IMR-90 (cell line): Measurements from ENCODE around the gene SLC5A1. TPM values are rescaled to one million over a fixed set of nuclear protein-coding genes. Genes with fewer than 3 reads are reported as not detected.

ENCODE experiments used
- ATAC-seq: fragments of 200-7000 bp; cut with Tn5 transposase; 2 replicates; pipeline ENCODE4 v1.9.1; 2020; ENCODE audit warnings: low read depth, mild to moderate bottlenecking, moderate library complexity
- BruUV-seq: library from RNA; stranded (reverse); fragments of 400-500 nt; replicated peaks from 2 replicates; lab custom pipeline; 2021; lab: Mats Ljungman, UMichigan
- CTCF ChIA-PET: fragments of 300-600 bp; formaldehyde crosslinking; extraction: SDS; loops from one replicate; lab custom pipeline; 2021; ENCODE audit warnings: antibody characterized with exemption; lab: Yijun Ruan, JAX
- POLR2A ChIA-PET: fragments of 300-600 bp; sonication (Branson Sonifier 250); formaldehyde crosslinking; loops from one replicate; lab custom pipeline; 2022; ENCODE audit warnings: antibody characterized with exemption; ENCODE audit not compliant: unreplicated experiment; lab: Charles Lee
- DNase-seq: peaks from one replicate; pipeline ENCODE4 v3.0.0; 2013
- H2AFZ ChIP-seq: replicated peaks from 2 replicates; pipeline ENCODE3; 2013; ENCODE audit warnings: low read length, mild to moderate bottlenecking; ENCODE audit not compliant: poor library complexity
- H2AK5ac ChIP-seq: 2 replicates; pipeline ENCODE4 v1.6.1; 2013; ENCODE audit warnings: low read depth, low read length, inconsistent platforms
- H2AK9ac ChIP-seq: replicated peaks from 2 replicates; pipeline ENCODE3; 2013; ENCODE audit warnings: mild to moderate bottlenecking, low read depth, low read length, moderate library complexity; ENCODE audit not compliant: poor library complexity
- H2BK120ac ChIP-seq: 2 replicates; pipeline ENCODE4 v1.6.1; 2013; ENCODE audit warnings: low read depth, low read length, inconsistent platforms
- H2BK15ac ChIP-seq: 3 replicates; pipeline ENCODE4 v1.6.1; 2013; ENCODE audit warnings: low read depth, low read length, inconsistent platforms
- H2BK20ac ChIP-seq: 2 replicates; pipeline ENCODE4 v1.6.1; 2013; ENCODE audit warnings: low read depth, mild to moderate bottlenecking, inconsistent platforms, low read length, moderate library complexity
- H2BK5ac ChIP-seq: 2 replicates; pipeline ENCODE4 v1.6.1; 2013; ENCODE audit warnings: mild to moderate bottlenecking, low read depth, low read length, inconsistent platforms; ENCODE audit not compliant: poor library complexity, severe bottlenecking
- H3K14ac ChIP-seq: replicated peaks from 2 replicates; pipeline ENCODE4 v1.6.1; 2013; ENCODE audit warnings: low read depth, low read length, inconsistent platforms
- H3K18ac ChIP-seq: 2 replicates; pipeline ENCODE4 v1.6.1; 2013; ENCODE audit warnings: low read depth, low read length, control low read depth
- H3K23ac ChIP-seq: 2 replicates; pipeline ENCODE4 v1.6.1; 2013; ENCODE audit warnings: low read depth, low read length, inconsistent platforms
- H3K27ac ChIP-seq: 2 replicates; pipeline ENCODE4 v1.5.1; 2013; ENCODE audit warnings: mild to moderate bottlenecking, control low read depth, low read length; ENCODE audit not compliant: insufficient read depth
- H3K27me3 ChIP-seq: 2 replicates; pipeline ENCODE4 v1.6.1; 2013; ENCODE audit warnings: low read length; ENCODE audit not compliant: control insufficient read depth, insufficient read depth
- H3K36me3 ChIP-seq: 2 replicates; pipeline ENCODE4 v1.6.1; 2013; ENCODE audit warnings: low read length, mixed read lengths; ENCODE audit not compliant: control insufficient read depth, insufficient read depth
- H3K4ac ChIP-seq: 2 replicates; pipeline ENCODE4 v1.6.1; 2013; ENCODE audit warnings: low read depth, low read length, inconsistent platforms
- H3K4me1 ChIP-seq: 2 replicates; pipeline ENCODE4 v1.6.1; 2013; ENCODE audit warnings: low read length, mixed read lengths; ENCODE audit not compliant: control insufficient read depth, insufficient read depth
- H3K4me2 ChIP-seq: 2 replicates; pipeline ENCODE4 v1.6.1; 2013; ENCODE audit warnings: low read depth, mild to moderate bottlenecking, control low read depth, low read length, moderate library complexity
- H3K4me3 ChIP-seq: 2 replicates; pipeline ENCODE4 v1.5.1; 2013; ENCODE audit warnings: low read depth, mild to moderate bottlenecking, control low read depth, low read length, moderate library complexity; ENCODE audit not compliant: insufficient read depth
- H3K56ac ChIP-seq: 2 replicates; pipeline ENCODE4 v1.6.1; 2013; ENCODE audit warnings: low read length, inconsistent platforms; ENCODE audit not compliant: insufficient read depth; ENCODE audit errors: extremely low read depth
- H3K79me1 ChIP-seq, 2 experiments: 2 replicates each; pipeline ENCODE4 v1.6.1; 2013; ENCODE audit warnings: low read length in 2 of 2, inconsistent platforms in 1 of 2, low read depth in 1 of 2
- H3K9ac ChIP-seq: 2 replicates; pipeline ENCODE4 v1.6.1; 2013; ENCODE audit warnings: low read depth, low read length, control low read depth
- H3K9me1 ChIP-seq: 2 replicates; pipeline ENCODE4 v1.6.1; 2013; ENCODE audit warnings: low read length, inconsistent platforms; ENCODE audit not compliant: insufficient read depth
- H3K9me3 ChIP-seq: 2 replicates; pipeline ENCODE4 v1.6.1; 2013; ENCODE audit warnings: low read length; ENCODE audit not compliant: control insufficient read depth, insufficient read depth
- H4K20me1 ChIP-seq: 2 replicates; pipeline ENCODE4 v1.6.1; 2013; ENCODE audit warnings: low read length, inconsistent platforms; ENCODE audit not compliant: insufficient read depth
- H4K5ac ChIP-seq: 2 replicates; pipeline ENCODE4 v1.6.1; 2013; ENCODE audit warnings: mild to moderate bottlenecking, low read depth, low read length, control low read depth
- H4K8ac ChIP-seq, 2 experiments: 2 replicates each; pipeline ENCODE4 v1.6.1; 2013; ENCODE audit warnings: low read depth in 2 of 2, low read length in 2 of 2, control low read depth in 1 of 2, inconsistent platforms in 1 of 2
- H4K91ac ChIP-seq: 2 replicates; pipeline ENCODE4 v1.6.1; 2013; ENCODE audit warnings: low read depth, low read length, inconsistent platforms; ENCODE audit not compliant: insufficient read depth
- CEBPB ChIP-seq: IDR thresholded peaks from 2 replicates; pipeline ENCODE4 v1.6.1; 2012; ENCODE audit warnings: low read depth, low read length, improper control_type of control experiment
- CHD1 ChIP-seq: IDR thresholded peaks from 2 replicates; pipeline ENCODE4 v1.6.1; 2012; ENCODE audit warnings: low read depth, low read length, improper control_type of control experiment
- MAFK ChIP-seq: IDR thresholded peaks from 2 replicates; pipeline ENCODE4 v1.6.1; 2012; ENCODE audit warnings: low read depth, low read length, improper control_type of control experiment
- MXI1 ChIP-seq: IDR thresholded peaks from 2 replicates; pipeline ENCODE4 v1.6.1; 2012; ENCODE audit warnings: low read depth, mild to moderate bottlenecking, low read length, moderate library complexity, borderline replicate concordance
- WGBS, 2 experiments: methylation state at CpG; one replicate each; pipeline versions ENCODE4 v1.1.5 to v1.1.7; 2013; ENCODE audit warnings: missing lambda C conversion rate in 2 of 2; ENCODE audit not compliant: insufficient read length in 1 of 2; ENCODE audit errors: extremely low coverage in 2 of 2; 5-methylcytosine and 5-hydroxymethylcytosine counted together
- dilution Hi-C: fragments of 300-500 bp; cut with HindIII; formaldehyde crosslinking; loops from one replicate; pipeline ENCODE4 v1.14.3; 2018; ENCODE audit warnings: low sequenced_read_pairs; ENCODE audit not compliant: unreplicated experiment
- in situ Hi-C: fragments of 300-500 bp; cut with MboI; formaldehyde crosslinking; loops from 3 replicates; pipeline ENCODE4 v1.14.3; 2019; ENCODE audit warnings: low sequenced_read_pairs, inconsistent platforms, mixed read lengths
- intact Hi-C: fragments of 100-400 bp; cut with micrococcal nuclease; formaldehyde crosslinking; loops from 2 replicates; pipeline ENCODE4 v1.10.0; 2022
- polyA plus RNA-seq, 3 experiments: library from polyadenylated mRNA; depleted of rRNA; stranded (reverse); fragments of >200 nt; gene quantifications; 2 replicates each; pipeline ENCODE4 v1.2.3, GENCODE V29; 2012; ENCODE audit warnings: low replicate concordance in 1 of 3
- total RNA-seq: library from RNA; depleted of rRNA; stranded (reverse); fragments of >200 nt; gene quantifications from 2 replicates; pipeline ENCODE4 v1.2.3, GENCODE V29; 2012

SLC5A1 gene
- total and polyA plus RNA-seq, 2 of the 4 experiments (the other 2 are of a cell fraction), result not detected

- H3K18ac ChIP-seq, result no peak overlapping the region
- H2BK5ac ChIP-seq, result no peak overlapping the region
- H3K23ac ChIP-seq, result no peak overlapping the region
- H2BK15ac ChIP-seq, result no peak overlapping the region
- H3K4me3 ChIP-seq, result no peak overlapping the region
- no peak overlapping the region for H2BK20ac ChIP-seq
- no peak overlapping the region for H2AK5ac ChIP-seq
- ATAC-seq (no peak), DNase-seq (no peak)
- H4K20me1 ChIP-seq, result no peaks in the 10 kb centered on the region
- BruUV-seq, result no TSS peak
- no peak overlapping the region for H3K9ac ChIP-seq
- H3K4me2 ChIP-seq, result no peak overlapping the region
- H3K9me3 ChIP-seq, result no peaks in the 10 kb centered on the region
- H3K27me3 ChIP-seq, result peaks cover 20% of the 10 kb centered on the region
- H3K4ac ChIP-seq, result no peak overlapping the region
- H2BK120ac ChIP-seq, result no peak overlapping the region
- H3K36me3 ChIP-seq, result no peaks in the 10 kb centered on the region
- in situ Hi-C loops, result no loop called here
- no peak overlapping the region for H4K91ac ChIP-seq
- H3K9me1 ChIP-seq, result no peaks in the 10 kb centered on the region
- no peaks in the 10 kb centered on the region for H3K4me1 ChIP-seq
- ChIA-PET CTCF (interaction anchor here (0.6 kb wide), 1 partner anchor 49 kb away, joined by 3 read pairs; no protein-coding TSS in a partner anchor), POLR2A (no interaction called here)
- no peak overlapping the region for H3K14ac ChIP-seq
- TF ChIP-seq MAFK, result no peak
- TF ChIP-seq CHD1, result no peak
- TF ChIP-seq MXI1, result no peak
- no peak for TF ChIP-seq CEBPB
- H2AFZ ChIP-seq, result no peak overlapping the region
- intact Hi-C loops, result no loop called here
- H3K27ac ChIP-seq, result no peak overlapping the region
- no peak overlapping the region for H4K8ac ChIP-seq
- H3K56ac ChIP-seq, result no peak overlapping the region
- dilution Hi-C loops, result no loop called here
- H3K79me1 ChIP-seq, result no peaks in the 10 kb centered on the region
- H4K5ac ChIP-seq, result no peak overlapping the region
- 53% methylated on average over 7 of the region's 9 CpGs; no CpG with 5 or more reads in 1 of the 2 experiments for WGBS, 2 experiments
- H2AK9ac ChIP-seq, result no peak overlapping the region
These were observed 330 bp downstream of the SLC5A1 start for GRCh38 chr22:32043391-32043790.
